DND-41 (cell line): ENCODE results near the gene CYFIP2.

ENCODE experiments used
- ATAC-seq: fragments of 200-7000 bp; cut with Tn5 transposase; 3 replicates; pipeline ENCODE4 v1.9.1; 2021; ENCODE audit warnings: low read depth; ENCODE audit not compliant: insufficient read depth
- DNase-seq: peaks from one replicate; pipeline ENCODE4 v3.0.0-alpha.2; 2020
- H2AFZ ChIP-seq: 2 replicates; pipeline ENCODE4 v1.6.0; 2012; ENCODE audit warnings: low read depth, low read length
- H3K27ac ChIP-seq: 2 replicates; pipeline ENCODE4 v1.5.1; 2012; ENCODE audit warnings: low read length, inconsistent platforms
- H3K27me3 ChIP-seq: fragments of 200-600 bp; sonication (generic); 2 replicates; pipeline ENCODE4 v1.6.0; 2012; ENCODE audit warnings: low read length, mild to moderate bottlenecking, inconsistent platforms; ENCODE audit not compliant: insufficient read depth, poor library complexity
- H3K36me3 ChIP-seq: 2 replicates; pipeline ENCODE4 v1.5.1; 2012; ENCODE audit warnings: low read length, inconsistent platforms; ENCODE audit not compliant: insufficient read depth
- H3K4me1 ChIP-seq: 2 replicates; pipeline ENCODE4 v1.5.1; 2012; ENCODE audit warnings: mild to moderate bottlenecking, low read length; ENCODE audit not compliant: insufficient read depth
- H3K4me2 ChIP-seq: 2 replicates; pipeline ENCODE4 v1.6.0; 2012; ENCODE audit warnings: mild to moderate bottlenecking, moderate library complexity, low read length, inconsistent platforms; ENCODE audit not compliant: insufficient read depth
- H3K4me3 ChIP-seq, 2 experiments: fragments of 200-600 bp in 1 of 2; shearing (Covaris generic) in 1 of 2; 2 replicates each; pipeline ENCODE4 v1.5.1; 2012 to 2016; ENCODE audit warnings: inconsistent platforms in 2 of 2, low read length in 2 of 2, mild to moderate bottlenecking in 2 of 2, low read depth in 1 of 2, moderate library complexity in 1 of 2
- H3K79me2 ChIP-seq: 2 replicates; pipeline ENCODE4 v1.6.0; 2012; ENCODE audit warnings: low read length, inconsistent platforms; ENCODE audit not compliant: insufficient read depth
- H3K9ac ChIP-seq: 2 replicates; pipeline ENCODE4 v1.6.0; 2012; ENCODE audit warnings: low read depth, mild to moderate bottlenecking, inconsistent platforms, low read length, moderate library complexity
- H3K9me3 ChIP-seq: 2 replicates; pipeline ENCODE4 v1.5.1; 2012; ENCODE audit warnings: low read length, moderate library complexity, mild to moderate bottlenecking, inconsistent platforms; ENCODE audit not compliant: insufficient read depth, severe bottlenecking
- H4K20me1 ChIP-seq: 2 replicates; pipeline ENCODE4 v1.6.0; 2012; ENCODE audit warnings: low read length; ENCODE audit not compliant: insufficient read depth
- EZH2 ChIP-seq: IDR thresholded peaks from 3 replicates; pipeline ENCODE4 v1.6.1; 2012; ENCODE audit warnings: borderline replicate concordance, low read depth, mild to moderate bottlenecking, moderate library complexity, low read length, inconsistent platforms; ENCODE audit not compliant: severe bottlenecking
- TF ChIP-seq, protein P1 (sequence below): IDR thresholded peaks from 2 replicates; pipeline ENCODE4 v1.5.1; 2012; ENCODE audit warnings: borderline replicate concordance, low read length, moderate library complexity, mild to moderate bottlenecking; ENCODE audit not compliant: poor library complexity, severe bottlenecking; ENCODE audit errors: extremely low read depth

Gene CYFIP2

GRCh38 chr5:157382996-157383800 is 117.3 kb downstream of the CYFIP2 start:
- TF ChIP-seq, protein P1, sequence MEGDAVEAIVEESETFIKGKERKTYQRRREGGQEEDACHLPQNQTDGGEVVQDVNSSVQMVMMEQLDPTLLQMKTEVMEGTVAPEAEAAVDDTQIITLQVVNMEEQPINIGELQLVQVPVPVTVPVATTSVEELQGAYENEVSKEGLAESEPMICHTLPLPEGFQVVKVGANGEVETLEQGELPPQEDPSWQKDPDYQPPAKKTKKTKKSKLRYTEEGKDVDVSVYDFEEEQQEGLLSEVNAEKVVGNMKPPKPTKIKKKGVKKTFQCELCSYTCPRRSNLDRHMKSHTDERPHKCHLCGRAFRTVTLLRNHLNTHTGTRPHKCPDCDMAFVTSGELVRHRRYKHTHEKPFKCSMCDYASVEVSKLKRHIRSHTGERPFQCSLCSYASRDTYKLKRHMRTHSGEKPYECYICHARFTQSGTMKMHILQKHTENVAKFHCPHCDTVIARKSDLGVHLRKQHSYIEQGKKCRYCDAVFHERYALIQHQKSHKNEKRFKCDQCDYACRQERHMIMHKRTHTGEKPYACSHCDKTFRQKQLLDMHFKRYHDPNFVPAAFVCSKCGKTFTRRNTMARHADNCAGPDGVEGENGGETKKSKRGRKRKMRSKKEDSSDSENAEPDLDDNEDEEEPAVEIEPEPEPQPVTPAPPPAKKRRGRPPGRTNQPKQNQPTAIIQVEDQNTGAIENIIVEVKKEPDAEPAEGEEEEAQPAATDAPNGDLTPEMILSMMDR: no peak
- TF ChIP-seq EZH2: no peak
- ATAC-seq: no peak
- H3K4me1 ChIP-seq: no peaks in the 10 kb centered on the region
- H3K4me2 ChIP-seq: no peak overlapping the region
- H3K27ac ChIP-seq: no peak overlapping the region
- H2AFZ ChIP-seq: no peak overlapping the region
- no peak for DNase-seq
- H3K9ac ChIP-seq: no peak overlapping the region
- no peaks in the 10 kb centered on the region for H3K79me2 ChIP-seq
- H3K27me3 ChIP-seq: no peaks in the 10 kb centered on the region
- H3K9me3 ChIP-seq: no peaks in the 10 kb centered on the region
- peaks cover 93% of the 10 kb centered on the region for H3K36me3 ChIP-seq
- H3K4me3 ChIP-seq: no peak overlapping the region
- H4K20me1 ChIP-seq: no peaks in the 10 kb centered on the region

GRCh38 chr5:157384971-157385709 is 119.2 kb downstream of the CYFIP2 start:
- Histone ChIP-seq H3K79me2 (no peaks in the 10 kb centered on the region), H3K4me3 (no peak overlapping the region), H3K9me3 (no peaks in the 10 kb centered on the region), H4K20me1 (no peaks in the 10 kb centered on the region), H3K36me3 (peaks cover 94% of the 10 kb centered on the region), H3K9ac (no peak overlapping the region), H2AFZ (no peak overlapping the region), H3K4me1 (no peaks in the 10 kb centered on the region), H3K27ac (no peak overlapping the region), H3K27me3 (no peaks in the 10 kb centered on the region), H3K4me2 (no peak overlapping the region)
- no peak for ATAC-seq
- no peak for DNase-seq
- TF ChIP-seq EZH2: no peak

DNA sequence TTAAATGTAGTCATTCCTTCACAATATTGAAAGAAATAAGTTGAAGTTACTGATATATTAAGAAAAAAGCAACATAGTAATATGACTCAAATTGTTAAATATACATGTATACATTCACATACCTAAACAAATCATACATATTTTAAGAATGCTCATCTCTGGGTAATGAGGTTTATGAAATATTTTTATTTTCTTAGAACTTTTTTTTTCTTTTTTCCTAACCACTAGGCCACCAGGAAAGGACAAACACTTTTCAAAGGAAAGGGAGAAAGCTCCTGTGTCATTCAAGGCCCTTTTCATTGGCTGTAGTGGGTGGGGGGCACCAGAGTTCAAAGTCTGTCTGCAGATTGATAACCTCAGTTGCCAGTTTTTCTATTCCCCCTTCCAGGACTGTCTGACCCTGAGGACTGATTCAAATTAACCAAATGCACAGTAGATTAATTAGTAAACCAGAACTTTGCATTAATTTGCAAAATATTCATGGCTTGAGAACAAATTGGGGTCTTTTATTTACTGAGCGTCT is 121.2 kb downstream of the CYFIP2 start:
- Histone ChIP-seq H3K4me1 (no peaks in the 10 kb centered on the region), H3K9ac (no peak overlapping the region), H3K4me3 (no peak overlapping the region), H3K9me3 (no peaks in the 10 kb centered on the region), H3K79me2 (no peaks in the 10 kb centered on the region), H3K36me3 (peaks cover 94% of the 10 kb centered on the region), H3K27ac (no peak overlapping the region), H4K20me1 (no peaks in the 10 kb centered on the region), H3K27me3 (no peaks in the 10 kb centered on the region), H2AFZ (no peak overlapping the region), H3K4me2 (no peak overlapping the region)
- no peak for ATAC-seq
- TF ChIP-seq, protein P1: no peak
- TF ChIP-seq EZH2: no peak
- DNase-seq: no peak

- Histone ChIP-seq H3K9me3 (no peaks in the 10 kb centered on the region), H3K27me3 (no peaks in the 10 kb centered on the region), H3K36me3 (peaks cover 94% of the 10 kb centered on the region), H3K4me1 (no peaks in the 10 kb centered on the region), H3K27ac (no peak overlapping the region), H3K4me3 (no peak overlapping the region), H4K20me1 (no peaks in the 10 kb centered on the region), H3K9ac (no peak overlapping the region), H3K4me2 (no peak overlapping the region), H2AFZ (no peak overlapping the region), H3K79me2 (no peaks in the 10 kb centered on the region)
- ATAC-seq (no peak), DNase-seq (no peak)
- TF ChIP-seq, protein P1: no peak
- TF ChIP-seq EZH2: no peak
Measured at GRCh38 chr5:157387683-157388093, 121.8 kb downstream of the CYFIP2 start.
